Ramos (cell line): ENCODE measurements around the gene PLCB4.

Experiments
- in situ Hi-C: fragments of 300-500 bp; cut with MboI; formaldehyde crosslinking; loops from one replicate; pipeline ENCODE4 v1.14.3; 2022; ENCODE audit warnings: low sequenced_read_pairs; ENCODE audit not compliant: unreplicated experiment

Gene PLCB4

GRCh38 chr20:9460518-9460917 is 391.6 kb downstream of the PLCB4 start:
- in situ Hi-C loops, result no loop called here

- in situ Hi-C loops, result no loop called here
These were observed 399.1 kb downstream of the PLCB4 start for GRCh38 chr20:9467995-9468394.

GRCh38 chr20:9474835-9475415 is 406.0 kb downstream of the PLCB4 start:
- in situ Hi-C loops, result no loop called here

- in situ Hi-C loops, result no loop called here
These were observed 406.6 kb downstream of the PLCB4 start for GRCh38 chr20:9475456-9475855.

GRCh38 chr20:9476174-9476573 is 407.3 kb downstream of the PLCB4 start:
- in situ Hi-C loops, result no loop called here

- in situ Hi-C loops, result no loop called here
These were observed 407.8 kb downstream of the PLCB4 start for GRCh38 chr20:9476637-9477036.

- in situ Hi-C loops, result no loop called here
These were observed 409.9 kb downstream of the PLCB4 start for GRCh38 chr20:9478771-9479170.

- in situ Hi-C loops, result no loop called here
These were observed 411.2 kb downstream of the PLCB4 start for GRCh38 chr20:9480066-9480465.

GRCh38 chr20:9482180-9482579 is 413.3 kb downstream of the PLCB4 start:
- in situ Hi-C loops, result no loop called here

- in situ Hi-C loops, result no loop called here
These were observed 414.2 kb downstream of the PLCB4 start for GRCh38 chr20:9483131-9483530.

- in situ Hi-C loops, result no loop called here
These were observed 416.9 kb downstream of the PLCB4 start for GRCh38 chr20:9485614-9486340.

GRCh38 chr20:9487231-9487630 is 418.3 kb downstream of the PLCB4 start:
- in situ Hi-C loops, result no loop called here

- in situ Hi-C loops, result no loop called here
These were observed 419.2 kb downstream of the PLCB4 start for GRCh38 chr20:9488063-9488462.

GRCh38 chr20:9490161-9490560 is 421.3 kb downstream of the PLCB4 start:
- in situ Hi-C loops, result no loop called here

- in situ Hi-C loops, result no loop called here
These were observed 421.7 kb downstream of the PLCB4 start for GRCh38 chr20:9490631-9491030.

GRCh38 chr20:9491324-9491723 is 422.4 kb downstream of the PLCB4 start:
- in situ Hi-C loops, result no loop called here

GRCh38 chr20:9492067-9492466 is 423.2 kb downstream of the PLCB4 start:
- in situ Hi-C loops, result no loop called here

GRCh38 chr20:9493803-9494202 is 424.9 kb downstream of the PLCB4 start:
- in situ Hi-C loops, result no loop called here

GRCh38 chr20:9495701-9496100 is 426.8 kb downstream of the PLCB4 start:
- in situ Hi-C loops, result no loop called here

- in situ Hi-C loops, result no loop called here
These were observed 427.3 kb downstream of the PLCB4 start for GRCh38 chr20:9496155-9496554.

GRCh38 chr20:9498322-9498721 is 429.4 kb downstream of the PLCB4 start:
- in situ Hi-C loops, result no loop called here
